Tibial nerve (tissue), 3 donors: ENCODE data around the gene OTOA.
"Not testable (repeated sequence)": the region's sequence is repeated elsewhere in the genome, so short reads cannot be mapped to it uniquely, and the experiment has no call there.

Experiments used
- CTCF ChIP-seq, 5 experiments: fragments of 200-600 bp in 3 of 5; fragments of 450-650 bp in 2 of 5; sonication (generic) in 3 of 5; IDR thresholded peaks; one replicate each; pipeline ENCODE4 v1.5.1; 2016 to 2019; ENCODE audit warnings: antibody characterized with exemption in 5 of 5, mild to moderate bottlenecking in 3 of 5, moderate library complexity in 2 of 5
- POLR2A ChIP-seq, 2 donors: fragments of 450-650 bp; IDR thresholded peaks; one replicate each; pipeline ENCODE4 v1.6.1; 2017; ENCODE audit warnings: antibody characterized with exemption in 2 of 2, mild to moderate bottlenecking in 2 of 2, moderate library complexity in 2 of 2

- not testable (repeated sequence) for TF ChIP-seq CTCF, POLR2A (IDR thresholded peaks at IDR 0.05)
These were observed 108.9 kb downstream of the OTOA start for GRCh38 chr16:21772547-21773206.
